SH-SY5Y (cell line): Measurements from ENCODE around the gene ADRA2C.

Experiments used
- GATA2 ChIP-seq: IDR thresholded peaks from 2 replicates; pipeline ENCODE4 v1.6.1; 2011; ENCODE audit warnings: mild to moderate bottlenecking, low read depth, low read length
- GATA3 ChIP-seq: IDR thresholded peaks from 2 replicates; pipeline ENCODE4 v1.6.1; 2011; ENCODE audit warnings: low read depth, mild to moderate bottlenecking, low read length, moderate library complexity

GRCh38 chr4:3736806-3737205, 29.4 kb upstream of the ADRA2C start:
- TF ChIP-seq GATA2 (no peak), GATA3 (no peak)
